GM23248 (cell line): ENCODE measurements around the gene RIC3.

Experiments
- EZH2 ChIP-seq: fragments of 200-600 bp; sonication (generic); IDR thresholded peaks from 2 replicates; pipeline ENCODE4 v1.6.1; 2018; ENCODE audit warnings: antibody characterized with exemption, mild to moderate bottlenecking; ENCODE audit not compliant: insufficient read depth, poor library complexity, severe bottlenecking
- EZH2phosphoT487 ChIP-seq: fragments of 200-600 bp; sonication (generic); IDR thresholded peaks from 2 replicates; pipeline ENCODE4 v1.6.1; 2018; ENCODE audit warnings: antibody characterized with exemption, moderate library complexity, mild to moderate bottlenecking, low read depth; ENCODE audit not compliant: insufficient read depth

- TF ChIP-seq EZH2phosphoT487 (no peak), EZH2 (no peak)
These were observed 110.6 kb downstream of the RIC3 start for GRCh38 chr11:8058216-8058615.
